Measurements from ENCODE around the gene OPRL1. TPM values are rescaled to one million over a fixed set of nuclear protein-coding genes. Genes with fewer than 3 reads are reported as not detected.

The OPRL1 gene
- total RNA-seq, 1 experiment from 2014 or later, result 3.9 TPM

DNA sequence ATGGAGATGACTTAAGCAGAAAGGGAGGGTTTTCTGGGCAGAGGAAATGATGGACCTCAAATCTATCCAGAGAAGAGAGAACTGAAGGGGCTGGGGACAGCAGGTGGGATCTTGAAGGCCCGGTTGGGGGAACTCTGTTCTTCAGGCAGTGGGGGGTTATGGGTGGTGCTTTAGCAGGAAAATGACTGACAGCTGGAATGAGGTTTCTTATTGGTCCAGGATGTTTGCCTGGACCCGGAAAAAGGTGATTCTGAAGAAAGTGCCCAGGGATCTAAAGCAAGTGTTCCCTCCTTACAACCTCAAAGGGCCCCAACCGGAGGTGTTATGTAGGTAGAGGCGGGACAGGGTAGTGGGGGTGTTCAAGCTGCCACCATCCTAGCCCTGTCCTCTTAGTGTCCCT, 15.6 kb downstream of the OPRL1 start:
- TF ChIP-seq SIN3A (IDR thresholded peaks at IDR 0.05; ENCODE audit: borderline replicate concordance, insufficient read depth, low read depth, low read length), result no peak
- TF ChIP-seq, protein P1, sequence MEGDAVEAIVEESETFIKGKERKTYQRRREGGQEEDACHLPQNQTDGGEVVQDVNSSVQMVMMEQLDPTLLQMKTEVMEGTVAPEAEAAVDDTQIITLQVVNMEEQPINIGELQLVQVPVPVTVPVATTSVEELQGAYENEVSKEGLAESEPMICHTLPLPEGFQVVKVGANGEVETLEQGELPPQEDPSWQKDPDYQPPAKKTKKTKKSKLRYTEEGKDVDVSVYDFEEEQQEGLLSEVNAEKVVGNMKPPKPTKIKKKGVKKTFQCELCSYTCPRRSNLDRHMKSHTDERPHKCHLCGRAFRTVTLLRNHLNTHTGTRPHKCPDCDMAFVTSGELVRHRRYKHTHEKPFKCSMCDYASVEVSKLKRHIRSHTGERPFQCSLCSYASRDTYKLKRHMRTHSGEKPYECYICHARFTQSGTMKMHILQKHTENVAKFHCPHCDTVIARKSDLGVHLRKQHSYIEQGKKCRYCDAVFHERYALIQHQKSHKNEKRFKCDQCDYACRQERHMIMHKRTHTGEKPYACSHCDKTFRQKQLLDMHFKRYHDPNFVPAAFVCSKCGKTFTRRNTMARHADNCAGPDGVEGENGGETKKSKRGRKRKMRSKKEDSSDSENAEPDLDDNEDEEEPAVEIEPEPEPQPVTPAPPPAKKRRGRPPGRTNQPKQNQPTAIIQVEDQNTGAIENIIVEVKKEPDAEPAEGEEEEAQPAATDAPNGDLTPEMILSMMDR (IDR thresholded peaks at IDR 0.05), result no peak
- TF ChIP-seq, protein P2, sequence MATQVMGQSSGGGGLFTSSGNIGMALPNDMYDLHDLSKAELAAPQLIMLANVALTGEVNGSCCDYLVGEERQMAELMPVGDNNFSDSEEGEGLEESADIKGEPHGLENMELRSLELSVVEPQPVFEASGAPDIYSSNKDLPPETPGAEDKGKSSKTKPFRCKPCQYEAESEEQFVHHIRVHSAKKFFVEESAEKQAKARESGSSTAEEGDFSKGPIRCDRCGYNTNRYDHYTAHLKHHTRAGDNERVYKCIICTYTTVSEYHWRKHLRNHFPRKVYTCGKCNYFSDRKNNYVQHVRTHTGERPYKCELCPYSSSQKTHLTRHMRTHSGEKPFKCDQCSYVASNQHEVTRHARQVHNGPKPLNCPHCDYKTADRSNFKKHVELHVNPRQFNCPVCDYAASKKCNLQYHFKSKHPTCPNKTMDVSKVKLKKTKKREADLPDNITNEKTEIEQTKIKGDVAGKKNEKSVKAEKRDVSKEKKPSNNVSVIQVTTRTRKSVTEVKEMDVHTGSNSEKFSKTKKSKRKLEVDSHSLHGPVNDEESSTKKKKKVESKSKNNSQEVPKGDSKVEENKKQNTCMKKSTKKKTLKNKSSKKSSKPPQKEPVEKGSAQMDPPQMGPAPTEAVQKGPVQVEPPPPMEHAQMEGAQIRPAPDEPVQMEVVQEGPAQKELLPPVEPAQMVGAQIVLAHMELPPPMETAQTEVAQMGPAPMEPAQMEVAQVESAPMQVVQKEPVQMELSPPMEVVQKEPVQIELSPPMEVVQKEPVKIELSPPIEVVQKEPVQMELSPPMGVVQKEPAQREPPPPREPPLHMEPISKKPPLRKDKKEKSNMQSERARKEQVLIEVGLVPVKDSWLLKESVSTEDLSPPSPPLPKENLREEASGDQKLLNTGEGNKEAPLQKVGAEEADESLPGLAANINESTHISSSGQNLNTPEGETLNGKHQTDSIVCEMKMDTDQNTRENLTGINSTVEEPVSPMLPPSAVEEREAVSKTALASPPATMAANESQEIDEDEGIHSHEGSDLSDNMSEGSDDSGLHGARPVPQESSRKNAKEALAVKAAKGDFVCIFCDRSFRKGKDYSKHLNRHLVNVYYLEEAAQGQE (IDR thresholded peaks at IDR 0.05; ENCODE audit: insufficient read depth in 1 of 2, low read depth in 2 of 2, low read length in 1 of 2), result no peak
- no peak for TF ChIP-seq TCF7L2 (IDR thresholded peaks at IDR 0.05; ENCODE audit: low read depth, low read length)
- no peak for TF ChIP-seq POLR2AphosphoS5 (IDR thresholded peaks at IDR 0.05; ENCODE audit: low read depth, low read length)
- DNase-seq (ENCODE audit: low read depth, low spot score), result no peak
- no peak for ATAC-seq
- Histone ChIP-seq H3K27ac (ENCODE audit: low read length) (no peak overlapping the region), H3K9me3 (ENCODE audit: control insufficient read depth, insufficient read depth, low read depth, low read length) (no peaks in the 10 kb centered on the region), H3K36me3 (ENCODE audit: control insufficient read depth, insufficient read depth, low read length) (no peaks in the 10 kb centered on the region), H3K4me3 (ENCODE audit: low read depth in 2 of 2, low read length in 2 of 2) (no peak overlapping the region), H3K27me3 (ENCODE audit: control insufficient read depth, insufficient read depth, low read length) (no peaks in the 10 kb centered on the region), H3K4me1 (ENCODE audit: control insufficient read depth, insufficient read depth, low read length) (no peaks in the 10 kb centered on the region)
- POLR2A ChIA-PET, result no interaction called here
- BruUV-seq (replicated peaks), result no TSS peak
- CTCF ChIA-PET, result no interaction called here
- intact Hi-C loops (cut with micrococcal nuclease; ENCODE audit: unreplicated experiment), result no loop called here
- in situ Hi-C loops (cut with HindIII; ENCODE audit: low pct_unique_long_range_greater_than_20kb, low sequenced_read_pairs), result no loop called here

DNA sequence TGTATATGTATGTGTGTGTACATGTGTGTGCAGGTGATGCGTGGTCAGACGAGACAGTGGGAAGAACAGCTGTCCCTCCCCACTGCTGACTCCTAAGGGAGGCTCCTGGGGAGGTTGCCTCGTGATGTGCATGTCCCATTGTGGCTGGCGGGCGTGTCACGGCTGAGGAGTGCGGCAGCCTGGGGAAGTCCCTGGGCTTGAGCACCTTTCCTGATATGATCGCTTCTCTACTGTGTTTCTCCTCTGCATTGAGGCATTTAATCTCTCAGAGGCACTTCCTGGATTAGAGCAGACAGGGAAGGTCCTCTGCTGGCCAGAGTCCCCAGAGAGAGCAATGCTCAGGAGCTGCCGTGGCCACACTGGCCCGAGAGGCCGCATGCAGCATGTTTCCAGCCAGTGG, 16.0 kb downstream of the OPRL1 start:
- Histone ChIP-seq H3K9me3 (ENCODE audit: control insufficient read depth, insufficient read depth, low read depth, low read length) (no peaks in the 10 kb centered on the region), H3K4me3 (ENCODE audit: low read depth in 2 of 2, low read length in 2 of 2) (no peak overlapping the region), H3K27me3 (ENCODE audit: control insufficient read depth, insufficient read depth, low read length) (no peaks in the 10 kb centered on the region), H3K27ac (ENCODE audit: low read length) (no peak overlapping the region), H3K36me3 (ENCODE audit: control insufficient read depth, insufficient read depth, low read length) (no peaks in the 10 kb centered on the region), H3K4me1 (ENCODE audit: control insufficient read depth, insufficient read depth, low read length) (no peaks in the 10 kb centered on the region)
- no TSS peak for BruUV-seq (replicated peaks)
- no peak for TF ChIP-seq POLR2AphosphoS5 (IDR thresholded peaks at IDR 0.05; ENCODE audit: low read depth, low read length)
- no peak for TF ChIP-seq TCF7L2 (IDR thresholded peaks at IDR 0.05; ENCODE audit: low read depth, low read length)
- no peak for TF ChIP-seq SIN3A (IDR thresholded peaks at IDR 0.05; ENCODE audit: borderline replicate concordance, insufficient read depth, low read depth, low read length)
- TF ChIP-seq, protein P1 (IDR thresholded peaks at IDR 0.05), result no peak
- ATAC-seq (no peak), DNase-seq (ENCODE audit: low read depth, low spot score) (no peak)
- POLR2A ChIA-PET, result no interaction called here
- intact Hi-C loops (cut with micrococcal nuclease; ENCODE audit: unreplicated experiment), result no loop called here
- in situ Hi-C loops (cut with HindIII; ENCODE audit: low pct_unique_long_range_greater_than_20kb, low sequenced_read_pairs), result no loop called here
- CTCF ChIA-PET, result no interaction called here

Measured in Panc1 (cell line).